Body of pancreas (tissue), 4 donors: ENCODE data around the gene LIN7C. TPM values are rescaled to one million over a fixed set of nuclear protein-coding genes. Genes with fewer than 3 reads are reported as not detected.

ENCODE experiments used
- ATAC-seq: fragments of 150-250 bp; one replicate; pipeline ENCODE4 v1.9.1; 2016
- DNase-seq, 4 donors: peaks; one replicate each; pipeline ENCODE4 v3.0.0-alpha.2; 2019
- H3K27ac ChIP-seq, 4 donors: fragments of 200-600 bp; sonication (generic); 1 replicate in 3 of 4; 2 replicates in 1 of 4; pipeline versions ENCODE4 v1.5.1 to v1.6.1; 2016 to 2019; ENCODE audit warnings: mild to moderate bottlenecking in 1 of 4, mixed read lengths in 1 of 4, moderate library complexity in 1 of 4
- H3K27me3 ChIP-seq, 2 donors: fragments of 200-600 bp; sonication (generic); one replicate each; pipeline ENCODE4 v1.6.0; 2016; ENCODE audit warnings: mild to moderate bottlenecking in 1 of 2
- H3K36me3 ChIP-seq, 2 donors: fragments of 200-600 bp; sonication (generic); replicated peaks in 1 of 2; 2 replicates each; pipeline ENCODE4 v1.5.1; 2016; ENCODE audit warnings: low read depth in 2 of 2; ENCODE audit not compliant: insufficient read depth in 1 of 2
- H3K4me1 ChIP-seq: fragments of 200-600 bp; sonication (generic); one replicate; pipeline ENCODE4 v1.6.0; 2016
- H3K4me3 ChIP-seq, 2 donors: fragments of 200-600 bp; sonication (generic); 1 replicate in 1 of 2; 2 replicates in 1 of 2; pipeline ENCODE4 v1.5.1; 2016 to 2019
- H3K9me3 ChIP-seq, 3 donors: fragments of 200-600 bp; sonication (generic); 1 replicate in 2 of 3; 2 replicates in 1 of 3; pipeline ENCODE4 v1.5.1; 2016
- POLR2A ChIP-seq, 3 donors: fragments of 450-650 bp; IDR thresholded peaks; one replicate each; pipeline ENCODE4 v1.6.1; 2016; ENCODE audit warnings: antibody characterized with exemption in 3 of 3, mild to moderate bottlenecking in 2 of 3
- WGBS, 2 donors: methylation state at CpG; one replicate each; pipeline ENCODE4 v1.1.5; 2017; 5-methylcytosine and 5-hydroxymethylcytosine counted together
- intact Hi-C: fragments of 100-400 bp; cut with DNase I; formaldehyde crosslinking; loops from one replicate; pipeline ENCODE4 v1.15.1; 2023
- total RNA-seq, 2 donors: library from RNA; depleted of rRNA; stranded (reverse); fragments of >200 nt; gene quantifications; one replicate each; pipeline ENCODE4 v1.1.0, GENCODE V29; 2016
- TF ChIP-seq, protein P1 (sequence below), 7 experiments: fragments of 450-650 bp in 4 of 7; fragments of 200-600 bp in 3 of 7; sonication (generic) in 3 of 7; IDR thresholded peaks; one replicate each; pipeline ENCODE4 v1.5.1; 2016 to 2019; ENCODE audit warnings: antibody characterized with exemption in 7 of 7

Gene LIN7C
- total RNA-seq, 2 donors from 2014 or later = 17.5 to 27.8 TPM

DNA sequence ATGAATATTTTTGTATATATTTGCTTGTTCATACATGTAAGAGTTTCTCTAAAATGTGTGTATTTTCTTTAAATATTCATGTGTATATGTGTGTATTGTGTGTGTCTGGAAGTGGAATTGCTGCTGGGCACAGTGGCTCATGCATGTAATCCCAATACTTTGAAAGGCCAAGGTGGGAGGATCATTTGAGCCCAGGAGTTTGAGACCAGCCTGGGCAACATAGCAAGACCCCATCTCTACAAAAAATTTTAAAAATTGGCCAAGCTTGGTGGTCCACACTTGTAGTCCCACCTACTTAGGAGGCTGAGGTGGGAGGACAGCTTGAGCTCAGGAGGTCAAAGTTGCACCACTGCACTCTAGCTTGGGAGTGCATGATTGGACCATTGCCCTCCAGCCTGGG lies 29.3 kb downstream of the LIN7C start:
- Histone ChIP-seq H3K27me3 (no peaks in the 10 kb centered on the region), H3K27ac (no peak overlapping the region), H3K36me3 (no peaks in the 10 kb centered on the region), H3K4me1 (peaks cover 5% of the 10 kb centered on the region), H3K4me3 (no peak overlapping the region), H3K9me3 (no peaks in the 10 kb centered on the region)
- intact Hi-C loops = loop anchor here (10.0 kb wide), 1 partner anchor 102 kb away; no protein-coding TSS in a partner anchor
- TF ChIP-seq, protein P1, sequence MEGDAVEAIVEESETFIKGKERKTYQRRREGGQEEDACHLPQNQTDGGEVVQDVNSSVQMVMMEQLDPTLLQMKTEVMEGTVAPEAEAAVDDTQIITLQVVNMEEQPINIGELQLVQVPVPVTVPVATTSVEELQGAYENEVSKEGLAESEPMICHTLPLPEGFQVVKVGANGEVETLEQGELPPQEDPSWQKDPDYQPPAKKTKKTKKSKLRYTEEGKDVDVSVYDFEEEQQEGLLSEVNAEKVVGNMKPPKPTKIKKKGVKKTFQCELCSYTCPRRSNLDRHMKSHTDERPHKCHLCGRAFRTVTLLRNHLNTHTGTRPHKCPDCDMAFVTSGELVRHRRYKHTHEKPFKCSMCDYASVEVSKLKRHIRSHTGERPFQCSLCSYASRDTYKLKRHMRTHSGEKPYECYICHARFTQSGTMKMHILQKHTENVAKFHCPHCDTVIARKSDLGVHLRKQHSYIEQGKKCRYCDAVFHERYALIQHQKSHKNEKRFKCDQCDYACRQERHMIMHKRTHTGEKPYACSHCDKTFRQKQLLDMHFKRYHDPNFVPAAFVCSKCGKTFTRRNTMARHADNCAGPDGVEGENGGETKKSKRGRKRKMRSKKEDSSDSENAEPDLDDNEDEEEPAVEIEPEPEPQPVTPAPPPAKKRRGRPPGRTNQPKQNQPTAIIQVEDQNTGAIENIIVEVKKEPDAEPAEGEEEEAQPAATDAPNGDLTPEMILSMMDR (IDR thresholded peaks at IDR 0.05) = no peak
- TF ChIP-seq POLR2A (IDR thresholded peaks at IDR 0.05) = no peak
- DNase-seq (no peak), ATAC-seq (no peak)

DNA sequence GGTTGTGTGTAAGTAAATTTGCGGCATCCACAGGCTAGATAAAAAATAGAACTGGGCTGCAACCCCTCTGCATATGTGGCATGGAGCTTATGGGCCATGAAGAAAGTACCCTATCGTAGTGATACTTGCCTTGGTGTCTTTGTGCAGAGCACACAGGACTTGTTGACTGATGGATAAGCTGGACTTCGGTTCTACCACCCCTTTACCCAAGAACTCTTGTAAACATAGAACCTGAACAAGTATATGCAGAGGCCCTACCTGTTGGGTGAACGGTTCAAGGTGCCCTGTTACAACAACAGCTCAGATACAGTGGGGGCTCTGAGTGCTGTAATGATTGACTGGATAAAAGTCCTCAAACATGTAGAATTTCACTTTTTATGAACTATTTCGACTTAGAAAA lies 30.9 kb downstream of the LIN7C start:
- ATAC-seq (no peak), DNase-seq (no peak)
- Histone ChIP-seq H3K9me3 (no peaks in the 10 kb centered on the region), H3K4me1 (peaks cover 5% of the 10 kb centered on the region), H3K27me3 (no peaks in the 10 kb centered on the region), H3K4me3 (no peak overlapping the region), H3K27ac (no peak overlapping the region), H3K36me3 (no peaks in the 10 kb centered on the region)
- intact Hi-C loops = loop anchor here (10.0 kb wide), 1 partner anchor 101 kb away; no protein-coding TSS in a partner anchor
- 81% methylated on average over 5 of the region's 5 CpGs for WGBS, 2 donors
- TF ChIP-seq, protein P1 (IDR thresholded peaks at IDR 0.05) = no peak
- TF ChIP-seq POLR2A (IDR thresholded peaks at IDR 0.05) = no peak

DNA sequence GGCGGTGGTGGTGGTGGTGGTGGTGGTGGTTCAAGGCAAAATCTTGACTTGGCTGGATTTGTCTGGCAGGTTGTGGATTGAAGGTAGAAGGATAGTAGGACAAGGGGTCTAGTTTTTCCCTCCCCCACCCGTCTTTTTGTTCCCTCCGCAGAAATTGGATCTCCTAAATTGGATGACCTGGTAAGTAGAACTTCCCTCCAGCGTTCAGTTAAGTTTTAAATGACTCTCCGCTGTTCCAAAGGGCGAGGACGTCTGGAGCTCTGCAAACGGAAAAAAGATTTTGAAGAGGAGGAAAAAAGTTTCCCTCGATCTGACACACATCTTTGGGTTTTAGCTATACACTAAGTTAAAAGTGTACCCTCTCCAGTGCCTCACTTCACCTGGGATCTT lies 33.6 kb downstream of the LIN7C start:
- intact Hi-C loops = loop anchor here (10.0 kb wide), 1 partner anchor 98 kb away; no protein-coding TSS in a partner anchor
- 0 to 1% methylated on average over 8 of the region's 9 CpGs for WGBS, 2 donors
- Histone ChIP-seq H3K9me3 (no peaks in the 10 kb centered on the region), H3K27me3 (no peaks in the 10 kb centered on the region), H3K4me1 (peaks cover 5% of the 10 kb centered on the region), H3K36me3 (no peaks in the 10 kb centered on the region), H3K4me3 (no peak overlapping the region), H3K27ac (peak overlapping the region; percentile 59 to 99 (median 96))
- ATAC-seq = no peak
- no peak for TF ChIP-seq POLR2A (IDR thresholded peaks at IDR 0.05)
- TF ChIP-seq, protein P1 (IDR thresholded peaks at IDR 0.05) = no peak
- no peak for DNase-seq

DNA sequence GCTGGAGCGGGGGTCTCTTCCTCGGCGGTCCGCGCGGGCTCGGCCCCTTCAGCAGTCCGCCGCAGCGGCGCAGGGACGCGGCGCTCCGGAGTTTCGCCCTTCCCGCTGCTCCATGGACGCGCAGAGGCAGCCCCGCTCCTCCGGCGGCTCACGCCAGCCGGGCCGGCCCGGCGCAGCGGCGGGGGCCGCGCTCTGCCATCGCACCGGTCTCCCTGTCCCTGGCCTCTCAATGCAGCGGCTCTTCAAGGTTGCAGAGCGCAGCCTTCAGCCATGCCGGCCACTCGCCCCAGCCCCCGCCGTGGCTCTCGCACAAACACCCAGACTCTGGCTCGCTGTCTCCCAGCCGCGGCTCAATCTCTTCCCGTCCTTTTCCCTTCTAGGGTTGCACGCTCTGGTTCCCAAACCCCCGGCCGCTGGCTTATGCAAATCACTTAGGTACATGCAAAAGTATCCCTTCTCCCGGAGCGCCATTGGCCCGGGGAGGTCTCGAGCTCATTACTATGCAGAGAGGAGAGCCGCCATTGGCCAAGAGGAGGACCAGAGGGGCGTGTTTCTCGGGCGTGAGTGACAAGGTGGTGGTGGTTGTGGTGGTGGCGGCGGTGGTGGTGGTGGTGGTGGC lies 34.1 kb downstream of the LIN7C start, which contains the start of gene LGR4:
Gene LGR4 (minus strand): TSS at position 393 of the 619 bp plus-strand sequence. CDS start 488 bp downstream, outside the sequence.
- Histone ChIP-seq H3K36me3 (no peaks in the 10 kb centered on the region), H3K4me1 (peaks cover 5% of the 10 kb centered on the region), H3K27ac (peak within 1 kb of the TSS; percentile 96 to 99 (median 97)), H3K4me3 (peak within 1 kb of the TSS; percentile 64 to 68), H3K27me3 (no peaks in the 10 kb centered on the region), H3K9me3 (no peaks in the 10 kb centered on the region)
- peak; percentile 83 for ATAC-seq
- TF ChIP-seq POLR2A (IDR thresholded peaks at IDR 0.05) = peak; percentile 95 to 99 (median 98)
- TF ChIP-seq, protein P1 (IDR thresholded peaks at IDR 0.05) = no peak
- DNase-seq = peak; percentile 97 to 98 (median 98)
- WGBS, 2 donors = 0% methylated on average over 15 to 55 of the region's 57 CpGs
- intact Hi-C loops = loop anchor here (10.0 kb wide), 1 partner anchor 98 kb away; no protein-coding TSS in a partner anchor
